Posterior vena cava (tissue), 2 donors: Measurements from ENCODE around the gene UBE2J2. TPM values are rescaled to one million over a fixed set of nuclear protein-coding genes. Genes with fewer than 3 reads are reported as not detected.
"Not testable (repeated sequence)": the region's sequence is repeated elsewhere in the genome, so short reads cannot be mapped to it uniquely, and the experiment has no call there.

Source experiments
- DNase-seq: peaks from one replicate; pipeline ENCODE4 v3.0.0-alpha.2; 2020; ENCODE audit warnings: low spot score
- intact Hi-C, 2 donors: fragments of 100-400 bp; cut with DNase I; formaldehyde crosslinking; loops; one replicate each; pipeline versions ENCODE4 v1.14.1 to v1.14.2; 2022 to 2023
- total RNA-seq, 2 donors: library from RNA; stranded (reverse); fragmentation: NEBNext Ultra II Directional; extraction: Animal tissue kit (Norgen Biotek cat#: 25700); gene quantifications; one replicate each; pipeline ENCODE4 v1.2.1, GENCODE V29; 2021
- donor health status: DM: yes; HTN: yes; CAD: no.
- donor health status: DM: yes; HTN: yes; CAD: no.

UBE2J2 gene
- total RNA-seq, 2 donors from 2014 or later = 29.0 to 32.0 TPM

DNA sequence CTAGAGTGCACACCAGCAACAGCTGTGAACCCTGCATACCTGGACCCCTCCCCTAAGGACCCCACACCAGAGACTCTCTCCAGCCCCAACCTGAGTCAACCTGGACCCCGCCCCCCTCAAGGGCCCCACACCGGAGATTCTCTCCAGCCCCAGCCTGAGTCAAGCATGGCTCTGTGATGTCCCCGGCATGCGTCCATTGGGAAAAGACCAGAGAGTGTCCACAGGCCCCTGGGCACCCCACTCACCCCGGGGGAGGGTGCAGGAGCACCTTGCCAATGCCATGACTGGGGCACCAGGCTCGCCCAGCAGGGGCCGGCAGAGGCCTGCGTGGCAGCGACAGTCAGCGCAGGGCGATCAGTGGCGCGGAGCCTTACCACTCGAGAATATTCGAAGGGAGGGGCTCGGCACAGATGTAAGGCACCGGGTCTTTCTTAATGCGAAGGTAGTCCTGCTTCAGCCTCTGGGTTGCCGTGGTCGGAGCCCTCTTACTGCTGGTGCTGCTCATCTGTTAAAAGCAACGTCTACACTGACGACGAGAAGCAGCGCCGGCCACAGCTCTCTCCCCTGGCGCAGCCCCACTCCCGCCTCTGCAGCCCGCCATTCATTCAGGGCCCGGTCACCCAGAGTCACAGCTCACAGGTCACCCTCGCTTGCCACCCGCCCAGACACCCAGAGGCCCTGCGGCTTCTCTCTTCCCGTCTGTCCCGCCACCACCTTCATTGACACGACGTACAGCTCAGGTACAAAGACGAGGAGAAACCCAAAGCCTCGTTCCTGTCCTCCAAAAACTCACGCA lies 6.0 kb downstream of the UBE2J2 start:
- DNase-seq = no peak
- intact Hi-C loops = no loop called here

DNA sequence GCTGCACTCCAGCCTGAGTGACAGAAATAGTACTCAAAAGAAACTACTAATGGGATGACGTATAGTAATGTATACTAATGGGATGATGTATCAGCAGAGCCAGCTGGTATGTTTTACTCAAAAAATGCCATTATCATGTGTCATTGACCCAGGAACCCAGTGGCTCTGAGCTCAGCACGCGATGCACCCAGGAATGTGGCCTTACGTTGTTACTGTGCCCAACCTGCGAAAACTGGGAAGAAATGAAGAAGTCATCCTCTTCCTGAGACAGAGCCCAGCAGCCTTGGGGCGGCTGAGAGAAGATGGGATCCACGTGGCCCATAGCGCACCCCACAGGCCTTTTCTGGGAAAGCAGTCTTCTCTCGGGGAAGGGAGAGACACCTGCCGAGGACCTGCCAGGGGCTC lies 8.8 kb downstream of the UBE2J2 start:
- DNase-seq = no peak
- intact Hi-C loops = no loop called here

DNA sequence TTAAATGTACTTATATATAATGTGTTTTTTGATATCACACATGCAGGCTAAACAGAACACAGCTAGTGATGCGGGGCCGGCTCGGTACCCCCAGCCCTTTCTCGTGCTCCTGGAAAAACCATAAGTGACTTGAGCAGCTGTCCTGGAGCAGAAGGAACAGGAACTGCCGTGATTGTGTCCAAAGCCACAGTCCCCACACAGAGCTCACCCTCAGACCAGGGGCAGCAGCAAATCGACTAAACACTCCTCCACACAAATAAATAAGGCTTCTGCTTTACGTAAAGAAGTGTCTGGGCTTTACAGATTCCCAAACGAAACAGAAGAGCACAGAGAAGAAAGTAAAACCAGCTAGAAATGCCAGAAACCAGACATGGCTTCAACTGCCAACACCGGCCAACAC lies 9.6 kb downstream of the UBE2J2 start:
- intact Hi-C loops = no loop called here
- no peak for DNase-seq

DNA sequence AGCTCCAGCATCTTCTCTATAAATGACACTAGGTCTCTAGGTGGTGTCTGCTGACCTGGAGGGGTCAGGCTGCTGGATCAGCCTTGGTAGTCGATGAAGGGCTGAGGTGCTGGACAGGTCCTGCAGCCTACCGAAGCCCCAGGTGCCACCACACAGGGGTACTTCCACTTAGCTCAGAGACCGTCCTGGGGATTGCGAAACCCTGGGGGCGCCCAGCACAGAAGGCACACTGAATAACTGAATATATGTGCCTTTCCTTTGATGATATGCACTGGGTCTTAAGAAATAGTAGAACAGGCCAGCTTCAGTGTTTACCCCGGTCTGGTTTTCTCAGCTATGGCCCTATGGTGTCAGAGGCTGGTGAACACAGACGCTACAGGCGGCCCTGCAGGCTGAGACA lies 10.9 kb downstream of the UBE2J2 start:
- intact Hi-C loops = no loop called here
- no peak for DNase-seq

DNA sequence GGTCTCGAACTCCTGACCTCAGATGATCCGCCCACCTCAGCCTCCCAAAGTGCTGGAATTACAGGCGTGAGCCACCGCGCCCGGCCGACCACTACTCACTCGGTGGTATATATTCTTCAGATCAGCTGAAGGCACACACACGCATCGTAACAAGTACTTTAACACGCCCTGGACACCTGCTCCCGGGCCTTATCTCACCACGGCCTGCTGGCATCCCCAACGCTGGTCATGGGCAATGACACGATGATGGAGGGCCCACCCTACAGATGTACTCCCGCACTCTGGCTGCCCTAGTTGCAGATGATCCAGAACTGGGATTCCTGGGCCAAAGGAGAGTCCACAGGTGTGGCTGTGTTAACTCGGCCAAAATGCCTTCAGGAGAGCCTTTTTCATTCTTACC lies 11.6 kb downstream of the UBE2J2 start:
- intact Hi-C loops = no loop called here
- no peak for DNase-seq

DNA sequence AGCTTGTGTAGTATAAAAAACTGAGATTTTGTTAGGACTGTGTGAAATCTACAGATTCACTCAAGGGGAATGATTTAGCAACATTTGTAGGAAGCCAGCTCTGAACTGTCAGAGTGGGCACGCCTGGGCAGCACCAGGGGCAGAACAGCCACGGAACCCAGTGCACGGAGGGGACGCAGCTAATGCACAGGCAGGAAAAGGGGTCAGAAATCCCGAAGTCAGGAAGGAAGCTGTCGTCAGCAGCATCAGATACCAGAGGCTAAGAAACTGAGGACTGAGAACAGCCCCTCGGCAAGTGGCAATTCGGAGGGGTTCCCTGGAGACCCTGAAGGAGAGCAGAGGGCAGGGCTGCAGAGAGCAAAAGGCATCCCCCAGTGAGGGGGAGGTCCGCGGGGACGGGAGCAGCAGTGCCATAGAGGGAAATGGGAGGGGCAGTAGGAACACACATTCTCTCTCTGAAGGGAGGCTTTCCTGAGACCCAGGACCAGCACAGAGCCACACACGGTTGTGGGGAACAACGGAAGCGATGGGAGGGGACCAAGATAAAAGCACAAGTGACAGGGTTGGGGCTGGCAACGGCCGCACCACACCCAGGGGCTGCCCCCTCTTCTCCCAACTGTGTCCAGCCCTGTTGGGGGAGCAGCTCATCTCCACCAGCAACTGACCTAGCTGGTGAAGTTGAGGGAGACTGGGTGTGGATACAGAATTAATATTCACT lies 12.7 kb downstream of the UBE2J2 start:
- no peak for DNase-seq
- intact Hi-C loops = no loop called here

DNA sequence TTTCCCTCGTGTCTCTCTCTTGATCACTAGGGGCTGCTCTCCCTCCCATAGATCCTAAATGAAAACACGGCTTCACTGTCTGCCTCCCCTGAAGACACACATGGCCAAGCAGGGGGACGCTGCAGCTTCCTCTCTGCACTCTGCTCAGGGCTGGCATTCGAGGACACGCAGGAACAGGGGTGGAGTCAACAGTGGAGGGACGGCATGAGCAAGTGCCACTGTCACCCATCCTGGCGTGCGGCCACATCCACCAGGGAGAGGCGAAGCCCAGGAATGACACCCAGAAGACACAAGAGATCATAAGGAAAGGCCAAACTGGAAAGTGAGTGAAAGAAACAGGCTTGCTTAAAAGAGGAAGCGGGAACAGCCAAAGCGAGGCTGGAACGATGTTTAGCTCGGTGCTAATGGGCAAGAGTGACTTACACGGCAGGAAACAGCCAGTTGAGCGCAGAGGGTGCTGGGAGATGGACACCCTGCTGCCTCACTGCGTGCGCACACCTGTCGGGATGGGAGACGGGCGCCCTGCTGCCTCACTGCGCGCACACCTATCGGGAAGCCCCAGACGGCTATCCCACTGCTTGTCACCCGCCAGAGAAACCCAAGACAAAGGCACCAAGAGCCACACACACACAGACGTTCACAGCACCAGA lies 13.6 kb downstream of the UBE2J2 start:
- no peak for DNase-seq
- intact Hi-C loops = no loop called here

DNA sequence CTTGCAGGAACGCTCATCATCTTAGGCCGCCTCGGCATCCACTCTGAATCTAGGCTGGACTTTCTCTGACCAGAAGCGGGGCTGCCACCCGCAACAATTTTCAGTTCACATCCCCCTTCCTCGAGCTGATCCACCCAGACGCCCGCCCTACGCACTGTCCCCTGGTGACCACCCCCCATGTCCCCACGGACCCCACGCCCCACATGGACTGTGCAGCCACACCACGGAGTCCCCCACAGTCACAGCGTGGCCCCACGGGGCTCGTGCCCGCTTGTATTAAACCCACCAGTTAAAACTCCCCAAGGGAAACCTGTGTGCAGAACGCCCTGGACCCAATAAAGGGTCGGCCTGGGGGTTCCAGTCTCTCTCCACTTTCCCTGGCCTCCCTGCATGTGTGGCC lies 14.1 kb downstream of the UBE2J2 start:
- no peak for DNase-seq
- intact Hi-C loops = no loop called here

DNA sequence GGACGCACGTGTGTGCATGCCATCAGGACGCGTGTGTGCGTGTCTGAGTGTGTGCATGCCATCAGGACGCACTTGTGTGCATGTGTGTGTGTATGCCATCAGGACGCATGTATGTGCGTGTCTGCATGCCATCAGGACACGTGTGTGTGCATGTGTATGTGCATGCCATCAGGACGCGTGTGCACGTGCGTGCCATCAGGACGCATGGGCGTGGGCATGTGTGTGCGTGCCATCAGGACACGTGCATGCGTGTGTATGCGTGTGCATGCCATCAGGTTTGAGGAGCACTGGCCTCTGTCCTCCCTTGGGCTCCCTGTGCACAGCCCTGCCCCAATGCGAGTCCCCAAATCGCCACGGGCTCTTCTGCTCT lies 14.6 kb downstream of the UBE2J2 start:
- DNase-seq = no peak
- intact Hi-C loops = no loop called here

DNA sequence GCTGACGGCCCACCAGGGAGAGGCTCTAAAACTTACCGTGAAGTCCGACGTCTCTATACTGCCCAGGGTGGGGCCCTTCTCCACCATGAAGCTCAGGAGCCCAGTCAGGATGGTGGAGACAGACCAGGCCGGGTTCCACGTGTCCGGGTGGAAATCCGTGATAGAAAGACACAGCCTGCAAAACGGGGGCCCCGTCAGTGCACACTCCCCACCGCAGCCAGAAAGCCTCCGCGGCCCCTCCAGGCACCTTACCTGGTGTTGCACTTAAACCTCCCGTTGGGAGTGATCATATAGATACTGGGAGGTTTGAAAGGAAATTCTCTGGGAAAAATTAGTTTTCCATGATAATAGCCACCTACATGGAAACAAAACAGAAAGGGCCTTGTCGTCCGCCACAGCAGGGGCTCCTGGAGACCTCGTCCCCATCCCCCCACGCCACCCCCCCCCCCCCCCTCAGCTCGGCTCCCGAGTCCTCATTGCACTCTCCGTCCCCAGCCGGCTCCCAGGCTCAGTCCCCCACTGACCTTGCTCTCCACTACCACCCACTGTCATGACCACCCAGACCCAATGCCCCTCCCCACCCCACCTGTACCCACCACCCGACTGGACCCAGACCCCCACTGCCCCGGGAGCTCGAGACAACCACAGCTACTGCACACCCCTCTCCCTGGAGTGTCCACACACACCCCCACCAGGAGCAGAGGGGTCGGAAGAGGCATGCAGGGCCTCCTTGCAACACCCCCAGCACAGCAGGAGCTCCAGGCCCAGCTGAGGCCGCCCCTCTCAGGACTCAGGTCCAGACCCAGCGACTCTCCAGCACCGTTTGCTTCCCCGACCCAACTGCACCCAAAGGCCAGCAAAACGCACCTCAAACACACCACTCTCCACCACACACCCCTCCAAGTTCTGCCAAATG lies 16.4 kb downstream of the UBE2J2 start:
- no peak for DNase-seq
- intact Hi-C loops = no loop called here

DNA sequence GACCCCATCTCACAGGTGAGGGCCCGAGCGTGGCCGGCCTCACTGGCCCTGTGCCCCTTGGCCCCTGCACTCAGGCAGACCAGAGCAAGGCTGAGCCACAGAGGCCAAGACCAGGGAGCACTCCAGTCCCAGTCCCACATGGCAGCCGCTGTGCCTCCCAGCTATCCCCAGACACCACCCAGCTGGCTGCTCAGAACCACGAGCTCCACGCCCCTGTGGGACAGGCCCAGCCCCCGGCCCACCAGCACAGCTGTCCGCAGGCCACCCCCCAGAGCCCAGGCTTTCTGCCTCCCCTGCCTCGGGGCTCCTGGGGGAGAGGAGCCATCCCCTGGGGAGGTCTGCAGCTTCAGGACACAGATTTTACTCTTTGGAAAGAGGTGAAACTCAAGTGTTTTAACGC lies 18.0 kb downstream of the UBE2J2 start:
- no peak for DNase-seq
- intact Hi-C loops = no loop called here

DNA sequence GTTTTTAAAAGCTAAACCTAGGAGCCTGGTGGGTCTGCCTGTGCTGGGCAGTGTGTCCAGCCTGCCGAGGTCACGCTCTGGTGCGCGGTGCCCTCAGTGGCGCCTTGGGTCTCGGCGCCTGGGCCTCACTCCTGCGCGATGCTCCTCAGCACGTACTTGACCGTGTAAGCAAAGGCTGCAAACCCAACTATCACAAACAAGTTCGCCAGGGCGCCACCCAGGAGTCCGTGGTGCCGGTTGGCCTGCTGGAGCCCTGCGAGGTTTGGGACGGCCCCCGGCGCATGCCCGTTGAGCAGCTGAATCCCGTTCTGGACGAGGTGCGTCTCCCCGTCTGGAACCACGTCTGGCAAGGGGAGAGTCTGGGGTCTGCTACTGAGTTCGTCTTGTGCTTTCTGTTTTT lies 18.6 kb downstream of the UBE2J2 start:
- intact Hi-C loops = no loop called here
- DNase-seq = no peak

DNA sequence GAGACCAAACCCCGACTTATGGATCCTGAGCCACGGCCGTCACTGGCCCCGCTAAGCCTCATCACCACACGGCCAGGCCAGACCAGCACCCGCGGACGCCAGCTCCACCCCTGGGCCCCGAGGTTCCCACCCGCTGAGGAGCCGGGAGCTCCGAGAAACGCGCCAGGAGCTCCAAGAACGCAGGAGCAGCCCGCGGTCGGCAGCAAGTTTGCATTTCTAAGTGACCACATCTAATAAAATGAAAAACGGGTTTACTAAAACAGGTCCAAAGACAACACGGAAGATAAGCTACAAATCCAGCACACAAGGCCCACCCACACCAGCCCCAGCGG lies 19.0 kb downstream of the UBE2J2 start:
- DNase-seq = no peak
- intact Hi-C loops = loop anchor here in 1 of 2 donors (1.0 kb wide), 1 partner anchor 134 kb away; no protein-coding TSS in a partner anchor

DNA sequence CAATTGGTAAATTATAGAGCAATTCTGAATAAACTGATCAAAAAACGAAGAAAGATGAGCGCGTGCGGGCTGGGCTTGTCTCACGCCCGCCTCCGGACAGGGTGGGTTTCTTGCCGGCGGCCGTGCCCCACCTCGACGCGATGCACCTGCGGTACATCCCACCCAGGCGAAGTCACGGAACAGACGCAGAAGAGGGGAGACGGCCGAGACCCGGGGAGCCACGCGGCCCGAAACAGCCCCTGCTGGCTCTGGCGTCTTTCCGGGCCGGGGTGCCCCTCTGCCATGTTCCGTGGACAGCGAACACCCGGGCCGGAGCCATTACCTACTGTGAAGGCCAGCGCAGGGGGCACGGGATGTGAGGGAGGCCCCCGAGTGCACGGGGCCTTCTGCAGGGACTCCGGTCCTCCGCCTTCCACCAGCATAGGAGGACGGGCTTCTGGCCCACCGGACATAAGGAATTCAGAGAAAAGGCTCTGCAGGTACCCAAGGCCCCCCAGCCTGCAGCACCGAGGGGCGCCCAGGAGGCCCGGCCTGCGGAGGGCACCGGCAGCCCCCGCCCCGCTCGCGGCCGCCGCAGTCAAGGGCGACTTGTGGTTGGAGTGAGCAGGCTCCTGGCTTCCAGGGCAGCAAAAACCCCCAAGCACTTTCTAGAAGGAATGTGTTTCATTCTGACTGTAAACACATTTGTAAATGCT lies 19.5 kb downstream of the UBE2J2 start:
- no peak for DNase-seq
- intact Hi-C loops = loop anchor here in 1 of 2 donors (1.0 kb wide), 1 partner anchor 134 kb away; no protein-coding TSS in a partner anchor

DNA sequence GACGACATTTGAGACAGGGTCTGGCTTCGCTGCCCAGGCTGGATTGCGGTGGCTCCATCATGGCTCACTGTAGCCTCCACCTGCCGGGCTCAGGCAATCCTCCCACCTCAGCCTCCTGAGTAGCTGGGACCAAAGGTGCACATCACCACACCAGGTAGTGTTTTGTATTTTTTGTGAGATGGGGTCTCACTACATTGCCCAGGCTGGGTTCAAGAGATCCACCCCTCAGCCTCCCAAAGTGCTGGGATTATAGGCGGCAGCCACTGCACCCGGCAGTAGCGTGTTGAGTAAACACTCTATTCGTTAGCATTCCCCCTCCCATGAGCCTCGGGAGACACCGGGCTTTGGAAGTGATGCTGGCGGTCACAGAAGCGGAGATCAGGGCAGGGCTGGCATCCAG lies 20.3 kb downstream of the UBE2J2 start:
- no peak for DNase-seq
- intact Hi-C loops = no loop called here

DNA sequence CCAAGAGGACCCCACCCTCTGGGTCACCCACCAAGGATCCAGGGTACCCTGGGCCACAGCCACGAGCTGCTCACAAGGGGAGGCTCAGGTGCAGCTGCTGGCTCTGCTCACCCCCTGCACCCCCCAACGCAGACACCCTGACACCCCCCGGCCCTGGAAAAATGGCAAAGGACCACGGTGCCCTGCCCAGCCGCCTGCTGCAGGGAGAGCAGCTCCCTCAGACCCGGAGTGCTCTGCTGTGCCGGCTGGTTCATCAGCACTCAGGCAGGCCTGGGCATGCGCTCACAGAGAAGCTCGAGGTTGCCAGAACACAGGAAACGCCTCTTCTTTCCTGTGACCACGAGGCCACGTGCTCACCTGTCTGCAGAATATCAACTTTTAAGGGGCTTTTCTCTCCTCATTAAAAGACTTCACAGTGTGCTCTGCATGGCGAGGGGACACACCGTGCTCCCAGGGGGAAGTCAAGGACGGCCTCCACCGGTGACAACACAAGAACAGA lies 22.8 kb downstream of the UBE2J2 start:
- intact Hi-C loops = no loop called here
- DNase-seq = no peak

DNA sequence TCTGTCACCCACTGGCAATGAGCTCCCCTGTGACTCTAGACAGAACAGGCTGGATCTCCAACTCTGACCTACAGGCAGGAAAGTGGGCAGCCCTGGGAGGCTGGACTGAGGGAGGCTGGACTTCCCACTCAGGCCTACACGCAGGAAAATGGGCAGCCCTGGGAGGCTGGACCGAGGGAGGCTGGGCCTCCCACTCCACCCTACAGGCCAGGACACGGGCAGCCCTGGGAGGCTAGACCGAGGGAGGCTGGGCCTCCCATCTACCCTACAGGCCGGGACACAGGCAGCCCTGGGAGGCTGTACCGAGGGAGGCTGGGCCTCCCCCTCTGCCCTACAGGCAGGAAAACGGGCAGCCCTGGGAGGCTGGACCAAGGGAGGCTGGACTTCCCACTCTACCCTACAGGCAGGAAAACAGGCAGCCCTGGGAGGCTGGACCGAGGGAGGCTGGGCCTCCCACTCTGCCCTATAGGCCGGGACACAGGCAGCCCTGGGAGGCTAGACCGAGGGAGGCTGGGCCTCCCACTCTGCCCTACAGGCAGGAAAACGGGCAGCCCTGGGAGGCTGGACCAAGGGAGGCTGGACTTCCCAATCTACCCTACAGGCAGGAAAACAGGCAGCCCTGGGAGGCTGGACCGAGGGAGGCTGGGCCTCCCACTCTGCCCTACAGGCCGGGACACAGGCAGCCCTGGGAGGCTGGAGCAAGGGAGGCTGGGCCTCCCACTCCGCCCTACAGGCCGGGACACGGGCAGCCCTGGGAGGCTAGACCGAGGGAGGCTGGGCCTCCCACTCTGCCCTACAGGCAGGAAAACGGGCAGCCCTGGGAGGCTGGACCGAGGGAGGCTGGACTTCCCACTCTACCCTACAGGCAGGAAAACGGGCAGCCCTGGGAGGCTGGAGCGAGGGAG lies 25.4 kb downstream of the UBE2J2 start:
- DNase-seq, intact Hi-C loops: not testable (repeated sequence)
